HG02943 (cell line): ENCODE measurements around the gene TTR.

Source experiments
- ATAC-seq: cut with Tn5 transposase; IDR thresholded peaks from one replicate; pipeline ENCODE4 v1.9.1; 2021; ENCODE audit warnings: mild to moderate bottlenecking, low read depth, moderate library complexity; ENCODE audit not compliant: unreplicated experiment

The TTR gene

DNA sequence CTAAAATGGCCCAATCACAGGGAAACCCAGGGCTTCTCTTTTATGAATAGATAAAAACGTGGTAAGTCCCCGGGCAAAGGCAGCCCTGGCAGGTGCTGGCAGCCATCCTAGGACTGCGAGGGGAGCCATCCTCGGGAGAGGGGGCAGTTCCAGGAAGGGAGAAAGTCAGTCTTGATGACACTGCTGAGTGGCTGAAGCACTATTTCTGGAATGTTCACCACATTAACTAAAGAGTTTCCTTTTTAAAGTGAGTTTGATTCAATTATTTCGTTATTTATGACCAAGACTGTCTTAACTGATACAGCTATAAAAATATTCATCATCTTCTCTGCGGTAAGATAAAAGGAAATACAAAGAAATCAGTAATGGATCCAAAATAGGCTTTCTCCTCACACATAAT is 20.4 kb downstream of the TTR start:
- ATAC-seq = no peak

GRCh38 chr18:31614044-31614443 is 22.4 kb downstream of the TTR start:
- ATAC-seq = no peak

- ATAC-seq = no peak
These were observed 24.9 kb downstream of the TTR start for GRCh38 chr18:31616586-31616985.

DNA sequence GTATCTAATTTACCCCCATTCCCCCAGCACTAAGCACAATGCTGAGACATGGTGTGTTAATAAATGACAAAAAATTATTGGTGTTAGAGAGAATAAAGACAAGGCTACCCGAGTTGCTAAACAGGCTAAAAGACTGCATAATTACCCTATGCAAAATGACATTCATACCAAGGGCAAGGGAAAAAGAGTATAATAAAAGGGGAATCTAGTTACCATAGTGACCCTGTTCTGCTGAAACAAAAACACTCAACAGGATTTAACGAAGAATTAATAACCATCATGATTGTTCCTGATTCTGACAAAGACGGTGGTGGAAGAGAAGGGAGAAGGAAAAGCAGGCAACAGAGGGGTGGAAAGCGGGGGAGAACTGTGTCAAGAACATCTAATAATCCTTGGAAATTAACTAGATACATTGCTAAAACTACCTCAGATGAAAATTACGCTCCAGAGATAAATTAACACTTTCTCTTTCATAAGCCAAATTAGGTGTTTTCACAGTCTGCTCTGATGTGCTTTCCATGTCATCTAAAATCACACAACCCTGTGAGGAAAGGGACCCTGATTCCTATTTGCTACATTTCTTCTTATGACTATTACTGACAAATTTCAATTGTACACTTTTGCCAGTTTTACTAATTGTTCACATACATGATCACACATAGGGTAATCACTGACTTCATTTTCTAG is 25.5 kb downstream of the TTR start:
- no peak for ATAC-seq

GRCh38 chr18:31618801-31619200 is 27.1 kb downstream of the TTR start:
- ATAC-seq = no peak

DNA sequence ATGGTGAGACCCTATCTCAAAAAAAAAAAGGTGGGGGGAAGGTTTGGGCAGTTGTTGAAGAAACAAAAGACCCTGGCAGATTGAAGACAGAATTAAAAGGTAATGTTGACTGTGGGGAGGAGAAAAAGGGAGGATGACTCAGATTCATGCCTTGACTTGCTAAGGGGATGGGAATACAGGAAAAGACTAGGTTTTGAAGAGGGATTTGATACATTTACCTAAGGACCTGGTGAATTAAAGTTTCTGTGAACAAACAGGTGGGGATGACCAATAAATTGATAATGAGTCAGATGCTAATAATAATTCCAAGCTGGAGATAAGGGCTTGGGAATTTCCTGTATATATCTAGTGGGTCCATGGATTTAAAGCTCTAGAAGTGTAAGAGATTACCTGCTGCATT is 27.6 kb downstream of the TTR start:
- no peak for ATAC-seq

DNA sequence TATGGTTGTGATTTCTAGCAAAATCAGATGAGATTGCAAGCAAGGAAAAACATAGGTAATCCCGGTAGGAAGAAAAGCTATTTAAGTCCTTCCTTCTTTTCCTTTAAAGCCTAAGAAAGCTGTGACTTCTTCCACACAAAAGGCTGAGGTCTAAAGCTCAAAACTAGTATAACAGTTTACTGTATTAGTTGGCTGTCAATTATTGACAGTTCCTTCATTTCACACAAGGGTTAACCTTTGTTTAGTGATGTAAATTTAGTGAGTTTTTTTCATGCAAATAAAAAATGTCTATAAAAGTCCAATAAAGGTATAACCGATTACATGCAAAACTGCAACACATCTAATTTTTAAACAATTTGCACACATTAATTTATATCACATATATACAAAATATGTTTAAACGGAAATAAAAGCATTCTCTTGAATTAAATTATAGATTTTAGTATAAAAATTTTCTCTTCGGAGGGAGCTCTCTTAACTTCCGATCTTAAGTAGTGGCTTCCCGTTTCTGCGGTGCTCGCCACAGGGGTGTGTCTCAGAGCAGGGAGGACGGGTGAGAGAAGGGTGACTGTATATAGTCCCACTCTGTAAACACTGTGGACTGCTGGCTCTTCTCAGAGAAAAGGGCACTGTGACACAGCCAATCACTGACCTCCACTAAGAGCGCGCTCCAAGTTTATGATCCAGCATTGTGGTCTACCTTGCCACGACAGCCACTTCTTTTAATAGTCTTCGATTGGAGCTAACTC is 33.4 kb downstream of the TTR start:
- no peak for ATAC-seq

- ATAC-seq = no peak
These were observed 34.7 kb downstream of the TTR start for GRCh38 chr18:31626409-31626808.

- no peak for ATAC-seq
These were observed 38.9 kb downstream of the TTR start for GRCh38 chr18:31630549-31630948.

GRCh38 chr18:31631526-31631925 is 39.8 kb downstream of the TTR start:
- no peak for ATAC-seq

DNA sequence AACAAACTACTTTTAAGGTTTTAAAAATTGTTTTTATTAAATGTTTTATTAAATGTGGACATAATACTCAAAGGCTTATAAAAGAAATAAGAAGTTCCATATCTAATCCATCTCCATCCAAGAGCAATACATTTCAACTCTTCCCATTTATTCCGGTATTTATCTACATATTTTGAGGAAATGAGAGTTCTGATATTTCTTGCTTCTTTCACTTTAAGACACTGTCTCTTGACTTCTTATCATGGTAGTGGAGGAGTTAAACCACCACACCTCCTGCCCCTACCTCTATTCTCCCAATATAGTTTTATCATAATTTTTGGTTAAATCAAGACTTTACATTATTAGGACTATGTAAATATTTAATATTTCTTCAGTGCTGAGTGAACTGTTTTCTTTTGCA is 40.7 kb downstream of the TTR start:
- ATAC-seq = no peak

DNA sequence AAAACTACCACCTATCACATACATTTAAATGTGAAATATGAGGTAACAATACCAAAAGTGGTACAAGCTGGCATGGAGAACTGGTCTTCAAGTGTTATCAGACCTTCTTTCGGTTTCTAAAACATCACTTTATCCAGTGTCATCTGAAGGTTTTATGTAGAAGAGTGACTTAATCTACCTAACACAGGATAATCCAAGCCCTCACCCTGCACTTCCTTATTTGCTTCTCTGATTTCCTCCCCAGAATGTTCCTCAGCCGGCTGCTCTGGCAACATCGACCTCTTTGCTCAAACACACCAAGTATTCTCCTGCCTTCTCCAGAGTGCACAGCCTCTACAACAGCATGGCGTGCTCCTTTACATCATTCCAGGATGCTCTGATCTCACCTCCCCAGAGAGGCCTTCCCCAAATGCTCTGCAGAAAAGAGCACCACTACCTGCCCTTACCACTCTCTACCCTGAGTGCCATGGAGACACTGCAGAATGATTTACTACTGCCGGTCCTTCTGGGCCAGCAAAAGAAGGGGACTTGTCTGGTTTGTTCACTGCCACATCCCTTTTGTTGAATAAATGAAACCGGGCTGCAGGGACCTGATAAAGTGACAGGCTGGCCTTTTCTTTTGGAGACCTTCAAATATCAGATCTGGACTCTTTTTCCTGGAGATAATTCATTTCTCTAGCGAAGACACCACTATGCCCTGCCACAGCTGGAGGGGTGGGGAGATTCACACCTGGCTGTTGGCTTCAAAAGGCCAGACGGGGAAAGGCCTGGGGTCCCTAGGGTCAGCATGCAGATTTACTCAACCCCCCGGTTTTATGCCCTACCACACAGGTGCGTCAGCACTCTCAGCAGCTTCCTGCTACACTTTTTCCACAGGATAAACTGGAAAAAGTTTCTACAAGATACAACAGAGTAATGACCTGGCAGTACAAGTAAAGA is 42.0 kb downstream of the TTR start:
- peak; percentile 18 for ATAC-seq

- peak; percentile 96 for ATAC-seq
These were observed 42.6 kb downstream of the TTR start for GRCh38 chr18:31634331-31634713.

GRCh38 chr18:31636387-31636786 is 44.7 kb downstream of the TTR start:
- no peak for ATAC-seq

- ATAC-seq = no peak
These were observed 45.8 kb downstream of the TTR start for GRCh38 chr18:31637445-31637844.

DNA sequence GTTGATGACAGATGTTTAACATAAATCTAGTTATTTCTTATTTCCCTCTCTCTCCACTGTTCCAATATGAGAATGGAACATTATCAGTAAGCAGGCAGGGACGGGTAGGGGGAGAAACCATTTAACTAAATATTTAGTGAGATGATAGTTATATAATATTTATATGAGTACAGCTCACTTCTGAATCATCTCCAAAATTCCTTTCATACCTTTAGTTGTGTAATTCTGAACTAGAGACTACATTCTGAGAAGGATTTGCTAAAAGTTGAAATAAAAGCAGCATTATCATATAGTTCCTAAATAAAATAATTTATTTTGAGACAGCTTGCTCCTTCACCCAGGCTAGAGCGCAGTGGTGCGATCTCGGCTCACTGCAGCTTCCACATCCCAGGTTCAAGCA is 51.3 kb downstream of the TTR start:
- no peak for ATAC-seq

DNA sequence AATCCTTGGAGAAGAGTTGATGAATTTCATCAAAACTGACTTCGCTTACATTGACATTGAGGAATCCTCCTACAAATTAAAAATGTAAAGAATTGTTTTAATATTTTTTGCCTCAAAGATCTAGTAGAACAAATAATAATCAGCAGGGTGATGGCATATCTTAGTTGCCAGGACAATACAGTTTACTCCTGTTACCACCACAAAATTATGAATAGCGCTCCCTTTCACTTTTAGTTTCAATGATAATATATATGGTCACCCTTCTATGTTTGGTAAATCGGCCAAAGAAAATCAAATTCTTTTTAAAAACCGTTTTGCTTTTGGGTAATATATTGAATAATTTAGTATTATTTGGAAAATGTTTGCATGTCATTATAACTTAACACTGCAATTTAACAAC is 53.7 kb downstream of the TTR start:
- ATAC-seq = no peak

- no peak for ATAC-seq
These were observed 54.9 kb downstream of the TTR start for GRCh38 chr18:31646332-31647126.

GRCh38 chr18:31647127-31647753 is 55.6 kb downstream of the TTR start:
- ATAC-seq = no peak
